RWPE2 (cell line): ENCODE data around the gene SLC28A1.

Experiments used
- ATAC-seq: fragments of 200-7000 bp; cut with Tn5 transposase; 3 replicates; pipeline ENCODE4 v1.9.1; 2021; ENCODE audit warnings: low read depth
- DNase-seq: peaks from one replicate; pipeline ENCODE4 v3.0.0-alpha.2; 2020; ENCODE audit warnings: low spot score
- H3K27ac ChIP-seq: fragments of 450-650 bp; 2 replicates; pipeline ENCODE4 v1.5.1; 2017; ENCODE audit warnings: mild to moderate bottlenecking; ENCODE audit not compliant: poor library complexity, severe bottlenecking
- H3K27me3 ChIP-seq: fragments of 250-450 bp; sonication (Bioruptor Pico); 2 replicates; pipeline ENCODE4 v1.5.1; 2021; ENCODE audit warnings: mild to moderate bottlenecking, moderate library complexity; ENCODE audit not compliant: insufficient read depth, poor library complexity, severe bottlenecking
- H3K36me3 ChIP-seq: fragments of 250-450 bp; sonication (Bioruptor Pico); 2 replicates; pipeline ENCODE4 v1.5.1; 2020; ENCODE audit warnings: low read depth, mild to moderate bottlenecking, moderate library complexity
- H3K4me1 ChIP-seq: fragments of 250-450 bp; sonication (Bioruptor Pico); 2 replicates; pipeline ENCODE4 v1.5.1; 2021; ENCODE audit warnings: mild to moderate bottlenecking, moderate library complexity; ENCODE audit not compliant: insufficient read depth, poor library complexity, severe bottlenecking
- H3K4me3 ChIP-seq: fragments of 250-450 bp; sonication (Bioruptor Pico); 2 replicates; pipeline ENCODE4 v1.5.1; 2021; ENCODE audit warnings: mild to moderate bottlenecking, moderate library complexity; ENCODE audit not compliant: severe bottlenecking
- H3K9me3 ChIP-seq: fragments of 250-450 bp; sonication (Bioruptor Pico); 2 replicates; pipeline ENCODE4 v1.5.1; 2021; ENCODE audit warnings: mild to moderate bottlenecking, moderate library complexity; ENCODE audit not compliant: severe bottlenecking
- CTCF ChIP-seq: fragments of 450-650 bp; IDR thresholded peaks from one replicate; pipeline ENCODE4 v1.5.1; 2017; ENCODE audit warnings: mild to moderate bottlenecking, moderate library complexity; ENCODE audit not compliant: poor library complexity, severe bottlenecking

SLC28A1 gene

GRCh38 chr15:84888639-84889038 lies 4.2 kb downstream of the SLC28A1 start:
- Histone ChIP-seq H3K27me3 (no peaks in the 10 kb centered on the region), H3K36me3 (no peaks in the 10 kb centered on the region), H3K4me1 (no peaks in the 10 kb centered on the region), H3K27ac (no peak overlapping the region), H3K4me3 (no peak overlapping the region), H3K9me3 (no peaks in the 10 kb centered on the region)
- no peak for TF ChIP-seq CTCF
- ATAC-seq = no peak
- no peak for DNase-seq

GRCh38 chr15:84889313-84889990 lies 5.0 kb downstream of the SLC28A1 start:
- H3K4me1 ChIP-seq = no peaks in the 10 kb centered on the region
- no peaks in the 10 kb centered on the region for H3K27me3 ChIP-seq
- H3K36me3 ChIP-seq = no peaks in the 10 kb centered on the region
- no peaks in the 10 kb centered on the region for H3K9me3 ChIP-seq
- no peak overlapping the region for H3K4me3 ChIP-seq
- no peak for ATAC-seq
- no peak for TF ChIP-seq CTCF
- H3K27ac ChIP-seq = no peak overlapping the region
- DNase-seq = no peak

GRCh38 chr15:84889991-84890669 lies 5.7 kb downstream of the SLC28A1 start:
- Histone ChIP-seq H3K4me3 (no peak overlapping the region), H3K4me1 (no peaks in the 10 kb centered on the region), H3K27me3 (no peaks in the 10 kb centered on the region), H3K9me3 (no peaks in the 10 kb centered on the region), H3K27ac (no peak overlapping the region), H3K36me3 (no peaks in the 10 kb centered on the region)
- ATAC-seq = no peak
- no peak for DNase-seq
- no peak for TF ChIP-seq CTCF

GRCh38 chr15:84890670-84891162 lies 6.3 kb downstream of the SLC28A1 start:
- ATAC-seq (no peak), DNase-seq (no peak)
- H3K36me3 ChIP-seq = no peaks in the 10 kb centered on the region
- TF ChIP-seq CTCF = no peak
- no peaks in the 10 kb centered on the region for H3K27me3 ChIP-seq
- no peaks in the 10 kb centered on the region for H3K4me1 ChIP-seq
- no peak overlapping the region for H3K4me3 ChIP-seq
- no peaks in the 10 kb centered on the region for H3K9me3 ChIP-seq
- no peak overlapping the region for H3K27ac ChIP-seq

GRCh38 chr15:84891339-84891738 lies 6.9 kb downstream of the SLC28A1 start:
- Histone ChIP-seq H3K4me1 (no peaks in the 10 kb centered on the region), H3K9me3 (no peaks in the 10 kb centered on the region), H3K4me3 (no peak overlapping the region), H3K36me3 (no peaks in the 10 kb centered on the region), H3K27me3 (no peaks in the 10 kb centered on the region), H3K27ac (no peak overlapping the region)
- DNase-seq (no peak), ATAC-seq (no peak)
- no peak for TF ChIP-seq CTCF
